Right atrium auricular region (tissue), 2 donors: Measurements from ENCODE around the gene RBM39. TPM values are rescaled to one million over a fixed set of nuclear protein-coding genes. Genes with fewer than 3 reads are reported as not detected.
"Not testable (repeated sequence)": the region's sequence is repeated elsewhere in the genome, so short reads cannot be mapped to it uniquely, and the experiment has no call there.

Source experiments
- DNase-seq: peaks from one replicate; pipeline ENCODE4 v3.0.0-alpha.2; 2019; ENCODE audit warnings: low spot score
- H3K27ac ChIP-seq, 2 donors: fragments of 200-600 bp; sonication (generic); 1 replicate in 1 of 2; 2 replicates in 1 of 2; pipeline ENCODE4 v1.5.1; 2016 to 2019
- H3K27me3 ChIP-seq, 2 donors: fragments of 200-600 bp; sonication (generic); one replicate each; pipeline versions ENCODE4 v1.5.1 to v1.6.0; 2017 to 2019
- H3K36me3 ChIP-seq: fragments of 200-600 bp; sonication (generic); one replicate; pipeline ENCODE4 v1.5.1; 2016
- H3K4me1 ChIP-seq, 2 donors: fragments of 200-600 bp; sonication (generic); one replicate each; pipeline versions ENCODE4 v1.5.1 to v1.6.0; 2017 to 2019
- H3K4me3 ChIP-seq, 2 donors: fragments of 200-600 bp; sonication (generic); 1 replicate in 1 of 2; 2 replicates in 1 of 2; pipeline ENCODE4 v1.5.1; 2017 to 2019; ENCODE audit warnings: mild to moderate bottlenecking in 1 of 2, moderate library complexity in 1 of 2
- H3K9me3 ChIP-seq, 2 donors: fragments of 200-600 bp; sonication (generic); one replicate each; pipeline ENCODE4 v1.5.1; 2019
- total RNA-seq, 2 donors: library from RNA; depleted of rRNA; stranded (reverse); fragments of >200 nt; gene quantifications; one replicate each; pipeline ENCODE4 v1.1.0, GENCODE V29; 2016
- TF ChIP-seq, protein P1 (sequence below), 2 donors: fragments of 200-600 bp; sonication (generic); IDR thresholded peaks; one replicate each; pipeline ENCODE4 v1.5.1; 2019; ENCODE audit warnings: antibody characterized with exemption in 2 of 2

The RBM39 gene
- total RNA-seq, 2 donors from 2014 or later, result 106 to 112 TPM

DNA sequence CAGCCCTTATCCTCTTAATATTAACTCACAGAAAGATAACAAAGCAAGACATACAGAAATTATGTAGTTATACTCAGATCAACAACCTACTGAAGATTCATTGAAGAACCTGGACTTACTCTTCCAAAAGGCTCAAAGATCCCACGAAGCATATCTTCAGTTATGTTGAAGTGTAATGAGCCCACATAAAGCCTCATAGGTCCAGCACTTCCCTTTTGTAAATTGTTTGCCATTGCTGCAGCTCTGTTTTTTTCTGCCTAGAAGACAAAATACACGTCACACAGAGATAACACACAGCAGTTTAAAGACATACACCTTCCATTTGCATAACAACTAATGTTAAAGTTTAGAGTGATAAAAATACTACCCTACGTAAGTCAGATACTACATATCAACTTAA lies 20.4 kb downstream of the RBM39 start:
- Histone ChIP-seq H3K9me3 (no peaks in the 10 kb centered on the region), H3K27me3 (no peaks in the 10 kb centered on the region), H3K4me3 (no peak overlapping the region), H3K27ac (no peak overlapping the region), H3K36me3 (peaks cover 100% of the 10 kb centered on the region), H3K4me1 (peaks cover 0 to 9% of the 10 kb centered on the region in 2 donors)
- no peak for DNase-seq
- TF ChIP-seq, protein P1, sequence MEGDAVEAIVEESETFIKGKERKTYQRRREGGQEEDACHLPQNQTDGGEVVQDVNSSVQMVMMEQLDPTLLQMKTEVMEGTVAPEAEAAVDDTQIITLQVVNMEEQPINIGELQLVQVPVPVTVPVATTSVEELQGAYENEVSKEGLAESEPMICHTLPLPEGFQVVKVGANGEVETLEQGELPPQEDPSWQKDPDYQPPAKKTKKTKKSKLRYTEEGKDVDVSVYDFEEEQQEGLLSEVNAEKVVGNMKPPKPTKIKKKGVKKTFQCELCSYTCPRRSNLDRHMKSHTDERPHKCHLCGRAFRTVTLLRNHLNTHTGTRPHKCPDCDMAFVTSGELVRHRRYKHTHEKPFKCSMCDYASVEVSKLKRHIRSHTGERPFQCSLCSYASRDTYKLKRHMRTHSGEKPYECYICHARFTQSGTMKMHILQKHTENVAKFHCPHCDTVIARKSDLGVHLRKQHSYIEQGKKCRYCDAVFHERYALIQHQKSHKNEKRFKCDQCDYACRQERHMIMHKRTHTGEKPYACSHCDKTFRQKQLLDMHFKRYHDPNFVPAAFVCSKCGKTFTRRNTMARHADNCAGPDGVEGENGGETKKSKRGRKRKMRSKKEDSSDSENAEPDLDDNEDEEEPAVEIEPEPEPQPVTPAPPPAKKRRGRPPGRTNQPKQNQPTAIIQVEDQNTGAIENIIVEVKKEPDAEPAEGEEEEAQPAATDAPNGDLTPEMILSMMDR (IDR thresholded peaks at IDR 0.05), result no peak

DNA sequence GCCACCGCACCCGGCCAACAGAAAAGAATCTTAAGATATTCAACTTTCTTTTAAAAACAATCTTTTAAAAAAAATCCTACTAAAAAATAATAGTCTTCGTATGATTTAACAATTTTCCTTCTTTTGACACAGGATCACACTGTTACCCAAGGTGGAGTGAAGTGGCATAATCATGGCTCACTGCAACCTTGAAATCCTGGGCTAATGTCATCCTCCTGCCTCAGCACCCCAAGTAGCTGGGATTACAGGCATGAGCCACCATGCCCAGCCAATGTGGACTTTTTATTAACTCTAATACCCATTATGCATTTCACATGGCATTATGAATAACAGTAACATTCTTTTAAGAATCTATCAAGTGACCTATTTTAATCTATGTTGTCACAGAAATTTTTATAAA lies 20.8 kb downstream of the RBM39 start:
- Histone ChIP-seq H3K36me3 (peaks cover 100% of the 10 kb centered on the region), H3K4me1 (peaks cover 0 to 9% of the 10 kb centered on the region in 2 donors), H3K9me3 (no peaks in the 10 kb centered on the region), H3K4me3 (no peak overlapping the region), H3K27ac (no peak overlapping the region), H3K27me3 (no peaks in the 10 kb centered on the region)
- DNase-seq, result no peak
- TF ChIP-seq, protein P1 (IDR thresholded peaks at IDR 0.05), result no peak

DNA sequence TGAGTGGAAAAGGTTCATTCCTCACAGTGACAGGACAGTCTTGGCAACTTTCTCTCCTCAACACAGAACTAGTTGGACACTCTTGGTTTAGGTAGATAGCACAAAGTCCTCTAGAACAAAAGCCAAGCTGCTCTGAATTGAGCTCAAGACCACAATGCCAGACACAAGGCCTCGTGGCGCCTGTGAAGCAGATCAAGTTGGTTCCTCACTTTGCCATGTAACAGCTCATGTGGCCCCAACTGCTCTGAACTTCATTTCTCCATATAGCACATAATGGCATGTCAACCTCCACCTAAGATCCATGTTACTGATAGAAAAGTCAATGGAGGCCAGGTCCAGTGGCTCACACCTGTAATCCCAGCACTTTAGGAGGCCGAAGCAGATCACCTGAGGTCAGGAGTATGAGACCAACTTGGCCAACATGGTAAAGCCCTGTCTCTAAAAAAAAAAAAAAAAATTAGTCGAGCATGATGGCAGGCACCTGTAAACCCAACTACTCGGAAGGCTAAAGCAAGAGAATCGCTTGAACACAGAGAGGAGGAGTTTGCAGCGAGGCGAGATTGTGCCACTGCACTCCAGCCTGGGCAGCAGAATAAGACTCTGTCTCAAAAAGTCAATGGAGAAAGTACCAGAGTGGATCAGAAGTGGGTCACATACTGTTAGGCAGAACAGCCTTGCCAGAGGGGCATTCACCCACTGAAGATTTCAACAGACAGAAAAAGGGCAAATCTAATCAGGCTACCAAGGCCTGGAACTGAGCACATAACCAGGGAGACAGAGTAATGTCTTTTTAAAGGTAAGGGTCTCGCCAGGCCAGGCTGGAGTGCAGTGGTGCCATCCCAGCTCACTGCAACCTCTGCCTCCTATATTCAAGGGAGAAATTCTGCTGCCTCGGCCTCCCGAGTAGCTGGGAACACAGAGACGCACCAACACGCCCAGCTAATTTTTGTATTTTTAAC lies 21.6 kb downstream of the RBM39 start:
- no peaks in the 10 kb centered on the region for H3K9me3 ChIP-seq
- no peak for DNase-seq

DNA sequence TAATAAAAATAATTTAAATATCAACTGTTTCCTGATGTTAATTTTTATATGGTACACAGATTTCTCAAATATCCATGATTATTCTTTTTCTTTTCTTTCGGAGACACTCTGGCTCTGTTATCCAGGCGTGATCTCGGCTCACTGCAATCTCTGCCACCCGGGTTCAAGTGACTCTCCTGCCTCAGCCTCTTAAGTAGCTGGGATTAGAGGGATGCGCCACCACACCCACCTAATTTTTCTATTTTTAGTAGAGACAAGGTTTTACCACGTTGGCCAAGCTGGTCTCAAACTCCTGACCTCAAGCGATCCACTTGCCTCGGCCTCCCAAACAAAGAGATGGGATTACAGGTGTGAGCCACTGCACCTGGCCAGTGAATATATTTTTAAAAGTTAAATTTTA lies 22.3 kb downstream of the RBM39 start:
- H3K9me3 ChIP-seq, result no peaks in the 10 kb centered on the region
- peaks cover 100% of the 10 kb centered on the region for H3K36me3 ChIP-seq
- no peak for DNase-seq
- TF ChIP-seq, protein P1 (IDR thresholded peaks at IDR 0.05), result no peak
- H3K4me1 ChIP-seq, result peaks cover 0 to 9% of the 10 kb centered on the region in 2 donors
- H3K27ac ChIP-seq, result no peak overlapping the region
- no peak overlapping the region for H3K4me3 ChIP-seq
- no peaks in the 10 kb centered on the region for H3K27me3 ChIP-seq

More for the DNA sequence above, 21.6 kb downstream of the RBM39 start:
- H3K27ac ChIP-seq, result no peak overlapping the region
- TF ChIP-seq, protein P1 (IDR thresholded peaks at IDR 0.05), result no peak
- H3K36me3 ChIP-seq, result peaks cover 100% of the 10 kb centered on the region
- H3K4me1 ChIP-seq, result peaks cover 0 to 9% of the 10 kb centered on the region in 2 donors
- H3K27me3 ChIP-seq, result no peaks in the 10 kb centered on the region
- H3K4me3 ChIP-seq, result no peak overlapping the region

DNA sequence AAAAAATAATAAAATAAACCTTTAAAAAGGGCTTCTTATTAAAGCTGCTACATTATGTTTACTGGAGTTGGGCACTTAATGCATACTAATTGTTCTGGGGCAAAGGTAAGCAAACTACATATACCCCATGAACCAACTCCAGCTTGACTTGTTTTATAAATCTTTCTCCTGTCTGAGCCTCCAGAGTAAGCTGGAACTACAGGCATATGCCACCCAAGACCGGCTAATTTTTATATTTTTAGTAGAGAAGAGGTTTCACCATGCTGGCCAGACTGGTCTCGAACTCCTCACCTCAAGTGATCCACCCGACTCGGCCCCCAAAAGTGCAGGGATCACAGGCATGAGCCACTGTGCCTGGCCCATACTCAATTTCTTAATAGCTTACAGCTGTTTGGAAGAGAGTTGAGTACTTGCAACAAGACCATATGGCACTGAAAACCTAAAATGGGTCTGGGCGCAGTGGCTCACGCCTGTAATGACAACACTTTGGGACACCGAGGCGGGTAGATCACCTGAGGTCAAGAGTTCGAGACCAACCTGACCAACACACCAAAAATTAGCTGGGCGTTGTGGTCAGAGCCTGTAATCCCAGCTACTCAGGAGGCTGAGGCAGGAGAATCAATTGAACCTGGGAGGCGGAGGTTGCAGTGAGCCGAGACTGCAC lies 23.0 kb downstream of the RBM39 start:
- peaks cover 100% of the 10 kb centered on the region for H3K36me3 ChIP-seq
- no peak for DNase-seq
- H3K4me3 ChIP-seq, result no peak overlapping the region
- H3K27me3 ChIP-seq, result no peaks in the 10 kb centered on the region
- TF ChIP-seq, protein P1 (IDR thresholded peaks at IDR 0.05), result no peak
- no peaks in the 10 kb centered on the region for H3K9me3 ChIP-seq
- H3K27ac ChIP-seq, result no peak overlapping the region
- H3K4me1 ChIP-seq, result peaks cover 0 to 9% of the 10 kb centered on the region in 2 donors

DNA sequence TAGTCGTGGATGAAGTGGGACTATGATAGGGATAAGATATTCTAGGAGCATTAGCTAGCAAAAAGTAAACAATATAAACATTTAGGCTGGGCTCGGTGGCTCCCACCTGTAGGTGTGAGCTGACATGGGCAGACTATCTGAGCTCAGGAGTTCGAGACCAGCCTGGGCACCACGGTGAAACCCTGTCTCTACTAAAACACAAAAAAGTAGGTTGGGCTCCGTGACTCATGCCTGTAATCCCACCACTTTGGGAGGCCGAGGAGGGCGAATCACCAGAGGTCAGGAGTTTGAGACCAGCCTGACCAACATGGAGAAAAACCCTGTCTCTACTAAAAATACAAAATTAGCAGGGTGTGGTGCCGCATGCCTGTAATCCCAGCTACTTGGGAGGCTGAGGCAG lies 23.7 kb downstream of the RBM39 start:
- H3K9me3 ChIP-seq, DNase-seq, H3K4me3 ChIP-seq, H3K27ac ChIP-seq, H3K27me3 ChIP-seq, H3K4me1 ChIP-seq: not testable (repeated sequence)
- H3K36me3 ChIP-seq, result peaks cover 100% of the 10 kb centered on the region
